Measurements from ENCODE around the gene COBLL1. TPM values are rescaled to one million over a fixed set of nuclear protein-coding genes. Genes with fewer than 3 reads are reported as not detected.

COBLL1 gene
- total RNA-seq, 1 experiment from 2014 or later, result 47.0 TPM

DNA sequence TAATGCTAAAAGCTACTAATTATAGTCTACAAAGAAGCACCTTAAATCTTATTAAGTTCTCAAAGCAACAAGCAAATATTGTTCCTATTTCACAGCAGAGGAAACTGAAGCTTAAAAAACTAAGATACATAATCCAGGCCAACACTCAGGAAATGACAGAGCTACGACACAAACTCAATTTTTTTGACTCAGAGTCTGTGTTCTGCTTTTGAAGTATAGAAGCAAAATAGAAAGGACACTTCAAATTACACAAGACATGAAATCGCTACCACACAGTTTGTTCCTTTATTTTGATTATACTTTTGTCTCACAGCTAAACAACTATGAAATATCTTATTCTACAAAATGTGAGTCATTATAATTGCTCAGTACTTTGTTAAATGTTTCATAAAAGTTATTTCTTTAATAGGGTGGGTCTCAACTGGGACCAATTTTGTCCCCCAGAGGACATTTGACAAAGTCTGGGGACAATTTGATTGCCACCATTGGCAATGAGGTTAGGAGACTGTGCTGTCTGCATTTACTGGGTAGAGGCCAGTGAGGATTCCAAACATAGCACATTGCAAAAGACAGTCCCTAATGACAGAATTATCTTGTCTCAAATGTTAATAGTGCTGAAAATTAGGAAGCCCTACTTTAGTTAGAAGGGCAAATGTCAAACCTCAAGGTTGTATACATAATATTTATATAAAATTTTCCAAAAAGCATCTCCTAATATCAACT lies 118.8 kb downstream of the COBLL1 start:
- DNase-seq (ENCODE audit: unreplicated experiment), result no peak
- ChIA-PET POLR2A (interaction anchor here (1.1 to 1.4 kb wide), 3 partner anchors 9 to 119 kb away, joined by 3 to 6 read pairs (median 5); partner anchors contain the start of gene COBLL1), CTCF (interaction anchor here (1.3 kb wide), 1 partner anchor 26 kb away, joined by 3 read pairs; no protein-coding TSS in a partner anchor)
- Mint-ChIP-seq H3K4me3 (ENCODE audit: unreplicated experiment) (no peak overlapping the region), H3K27me3 (ENCODE audit: insufficient read depth, unreplicated experiment) (no peaks in the 10 kb centered on the region), H3K36me3 (ENCODE audit: insufficient read depth, unreplicated experiment) (peaks cover 8% of the 10 kb centered on the region), H3K4me1 (ENCODE audit: insufficient read depth, unreplicated experiment) (peaks cover 15% of the 10 kb centered on the region), H3K9me3 (ENCODE audit: unreplicated experiment) (no peaks in the 10 kb centered on the region), H3K27ac (ENCODE audit: low read depth, unreplicated experiment) (peak overlapping the region; percentile 68)
- TF ChIP-seq, protein P1, sequence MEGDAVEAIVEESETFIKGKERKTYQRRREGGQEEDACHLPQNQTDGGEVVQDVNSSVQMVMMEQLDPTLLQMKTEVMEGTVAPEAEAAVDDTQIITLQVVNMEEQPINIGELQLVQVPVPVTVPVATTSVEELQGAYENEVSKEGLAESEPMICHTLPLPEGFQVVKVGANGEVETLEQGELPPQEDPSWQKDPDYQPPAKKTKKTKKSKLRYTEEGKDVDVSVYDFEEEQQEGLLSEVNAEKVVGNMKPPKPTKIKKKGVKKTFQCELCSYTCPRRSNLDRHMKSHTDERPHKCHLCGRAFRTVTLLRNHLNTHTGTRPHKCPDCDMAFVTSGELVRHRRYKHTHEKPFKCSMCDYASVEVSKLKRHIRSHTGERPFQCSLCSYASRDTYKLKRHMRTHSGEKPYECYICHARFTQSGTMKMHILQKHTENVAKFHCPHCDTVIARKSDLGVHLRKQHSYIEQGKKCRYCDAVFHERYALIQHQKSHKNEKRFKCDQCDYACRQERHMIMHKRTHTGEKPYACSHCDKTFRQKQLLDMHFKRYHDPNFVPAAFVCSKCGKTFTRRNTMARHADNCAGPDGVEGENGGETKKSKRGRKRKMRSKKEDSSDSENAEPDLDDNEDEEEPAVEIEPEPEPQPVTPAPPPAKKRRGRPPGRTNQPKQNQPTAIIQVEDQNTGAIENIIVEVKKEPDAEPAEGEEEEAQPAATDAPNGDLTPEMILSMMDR (IDR thresholded peaks at IDR 0.05; ENCODE audit: unreplicated experiment), result no peak
- BruUV-seq (replicated peaks), result no TSS peak
- intact Hi-C loops (cut with micrococcal nuclease), result no loop called here

DNA sequence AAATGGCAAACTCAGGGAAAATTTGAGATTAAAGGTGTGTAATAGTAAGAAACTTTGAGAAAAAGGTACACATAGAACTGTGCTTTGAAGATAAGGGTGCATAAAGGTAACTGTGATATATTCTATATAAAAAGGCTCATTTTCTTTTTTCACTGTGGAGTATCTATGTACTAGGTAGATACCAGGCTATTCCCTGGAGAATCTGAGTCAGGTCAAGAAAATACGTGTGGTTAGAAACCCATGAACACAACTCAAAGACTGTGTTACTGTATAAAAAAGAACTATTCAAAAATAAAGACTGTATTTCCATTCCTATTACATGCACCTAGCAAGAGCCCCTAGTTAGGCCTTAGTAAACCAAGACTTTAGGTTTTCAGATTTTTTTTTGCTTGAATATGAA lies 120.2 kb downstream of the COBLL1 start:
- ChIA-PET POLR2A (no interaction called here), CTCF (interaction anchor here (0.9 to 1.3 kb wide), 2 partner anchors 25 to 192 kb away, joined by 3 to 6 read pairs; no protein-coding TSS in a partner anchor)
- H3K9me3 Mint-ChIP-seq (ENCODE audit: unreplicated experiment), result no peaks in the 10 kb centered on the region
- no peaks in the 10 kb centered on the region for H3K27me3 Mint-ChIP-seq (ENCODE audit: insufficient read depth, unreplicated experiment)
- peaks cover 8% of the 10 kb centered on the region for H3K36me3 Mint-ChIP-seq (ENCODE audit: insufficient read depth, unreplicated experiment)
- intact Hi-C loops (cut with micrococcal nuclease), result no loop called here
- no peak for DNase-seq (ENCODE audit: unreplicated experiment)
- BruUV-seq (replicated peaks), result no TSS peak
- TF ChIP-seq, protein P1 (IDR thresholded peaks at IDR 0.05; ENCODE audit: unreplicated experiment), result no peak
- peak overlapping the region; percentile 84 for H3K27ac Mint-ChIP-seq (ENCODE audit: low read depth, unreplicated experiment)
- peaks cover 15% of the 10 kb centered on the region for H3K4me1 Mint-ChIP-seq (ENCODE audit: insufficient read depth, unreplicated experiment)
- H3K4me3 Mint-ChIP-seq (ENCODE audit: unreplicated experiment), result no peak overlapping the region

- intact Hi-C loops (cut with micrococcal nuclease), result loop anchor here (10.0 kb wide), 1 partner anchor 1565 kb away; no protein-coding TSS in a partner anchor
- CTCF ChIA-PET, result interaction anchor here (0.6 to 2.3 kb wide), 16 partner anchors 10 to 1566 kb away, joined by 3 to 10 read pairs (median 3); partner anchors contain the start of gene COBLL1
- Mint-ChIP-seq H3K36me3 (ENCODE audit: insufficient read depth, unreplicated experiment) (peaks cover 8% of the 10 kb centered on the region), H3K27me3 (ENCODE audit: insufficient read depth, unreplicated experiment) (no peaks in the 10 kb centered on the region), H3K4me1 (ENCODE audit: insufficient read depth, unreplicated experiment) (peaks cover 15% of the 10 kb centered on the region), H3K4me3 (ENCODE audit: unreplicated experiment) (peak overlapping the region; percentile 22), H3K9me3 (ENCODE audit: unreplicated experiment) (no peaks in the 10 kb centered on the region), H3K27ac (ENCODE audit: low read depth, unreplicated experiment) (peak overlapping the region; percentile 84)
- POLR2A ChIA-PET, result interaction anchor here (0.5 to 2.1 kb wide), 11 partner anchors 9 to 190 kb away, joined by 3 to 11 read pairs (median 4); partner anchors contain the start of gene COBLL1
- DNase-seq (ENCODE audit: unreplicated experiment), result peak; percentile 54
- TSS peak; percentile 26 for BruUV-seq (replicated peaks)
- TF ChIP-seq, protein P1 (IDR thresholded peaks at IDR 0.05; ENCODE audit: unreplicated experiment), result no peak
These were observed 121.4 kb downstream of the COBLL1 start for GRCh38 chr2:164719996-164720941.

All from MCF 10A (cell line).